ENCODE results near the gene FUT3. TPM values are rescaled to one million over a fixed set of nuclear protein-coding genes. Genes with fewer than 3 reads are reported as not detected.
"Not testable (repeated sequence)": the region's sequence is repeated elsewhere in the genome, so short reads cannot be mapped to it uniquely, and the experiment has no call there.

The FUT3 gene
- total RNA-seq, 1 experiment from 2014 or later: 0.34 TPM

- intact Hi-C loops (cut with micrococcal nuclease; ENCODE audit: unreplicated experiment); H3K4me3 Mint-ChIP-seq (ENCODE audit: unreplicated experiment); H3K4me3 ChIP-seq (ENCODE audit: low read depth, low read length); H3K36me3 Mint-ChIP-seq (ENCODE audit: insufficient read depth, unreplicated experiment); H3K27ac Mint-ChIP-seq (ENCODE audit: unreplicated experiment); POLR2A ChIA-PET; DNase-seq; H3K9me3 ChIP-seq; H3K9me3 Mint-ChIP-seq (ENCODE audit: unreplicated experiment); BruUV-seq (replicated peaks); H3K36me3 ChIP-seq (ENCODE audit: control insufficient read depth, insufficient read depth, low read length); CTCF ChIA-PET; H3K27me3 Mint-ChIP-seq (ENCODE audit: insufficient read depth, unreplicated experiment); H3K4me1 Mint-ChIP-seq (ENCODE audit: low read depth, unreplicated experiment); H3K27me3 ChIP-seq (replicated peaks; ENCODE audit: control insufficient read depth, insufficient read depth, low read length): not testable (repeated sequence)
- peaks cover 30% of the 10 kb centered on the region for H3K4me1 ChIP-seq
These were observed 32.1 kb upstream of the FUT3 start for GRCh38 chr19:5883157-5883873.

GRCh38 chr19:5882421-5882968, 31.2 kb upstream of the FUT3 start:
- H3K27ac Mint-ChIP-seq (ENCODE audit: unreplicated experiment): no peak overlapping the region
- TF ChIP-seq CTCF (IDR thresholded peaks at IDR 0.05; ENCODE audit: insufficient read depth in 1 of 2, low read depth in 1 of 2, low read length in 1 of 2, severe bottlenecking in 1 of 2, unreplicated experiment in 1 of 2): no peak
- BruUV-seq (replicated peaks): no TSS peak
- H3K4me3 ChIP-seq (ENCODE audit: low read depth, low read length): no peak overlapping the region
- H3K36me3 ChIP-seq (ENCODE audit: control insufficient read depth, insufficient read depth, low read length): no peaks in the 10 kb centered on the region
- ChIA-PET POLR2A (no interaction called here), CTCF (no interaction called here)
- no peak for DNase-seq
- H3K27me3 Mint-ChIP-seq (ENCODE audit: insufficient read depth, unreplicated experiment): no peaks in the 10 kb centered on the region
- no peaks in the 10 kb centered on the region for H3K9me3 ChIP-seq
- intact Hi-C loops (cut with micrococcal nuclease; ENCODE audit: unreplicated experiment): no loop called here
- H3K4me3 Mint-ChIP-seq (ENCODE audit: unreplicated experiment): no peak overlapping the region
- no peaks in the 10 kb centered on the region for H3K27me3 ChIP-seq (replicated peaks; ENCODE audit: control insufficient read depth, insufficient read depth, low read length)
- H3K4me1 ChIP-seq: peaks cover 32% of the 10 kb centered on the region
- H3K36me3 Mint-ChIP-seq (ENCODE audit: insufficient read depth, unreplicated experiment): no peaks in the 10 kb centered on the region
- H3K9me3 Mint-ChIP-seq (ENCODE audit: unreplicated experiment): no peaks in the 10 kb centered on the region
- no peaks in the 10 kb centered on the region for H3K4me1 Mint-ChIP-seq (ENCODE audit: low read depth, unreplicated experiment)

- intact Hi-C loops (cut with micrococcal nuclease; ENCODE audit: unreplicated experiment): no loop called here
- Mint-ChIP-seq H3K36me3 (ENCODE audit: insufficient read depth, unreplicated experiment) (no peaks in the 10 kb centered on the region), H3K27ac (ENCODE audit: unreplicated experiment) (no peak overlapping the region), H3K27me3 (ENCODE audit: insufficient read depth, unreplicated experiment) (no peaks in the 10 kb centered on the region), H3K4me3 (ENCODE audit: unreplicated experiment) (no peak overlapping the region), H3K9me3 (ENCODE audit: unreplicated experiment) (no peaks in the 10 kb centered on the region), H3K4me1 (ENCODE audit: low read depth, unreplicated experiment) (no peaks in the 10 kb centered on the region)
- no peak for TF ChIP-seq CTCF (IDR thresholded peaks at IDR 0.05; ENCODE audit: insufficient read depth in 1 of 2, low read depth in 1 of 2, low read length in 1 of 2, severe bottlenecking in 1 of 2, unreplicated experiment in 1 of 2)
- no TSS peak for BruUV-seq (replicated peaks)
- ChIA-PET CTCF (no interaction called here), POLR2A (interaction anchor here (0.6 kb wide), 1 partner anchor 18 kb away, joined by 4 read pairs; no protein-coding TSS in a partner anchor)
- H3K4me1 ChIP-seq: peaks cover 32% of the 10 kb centered on the region
- no peaks in the 10 kb centered on the region for H3K36me3 ChIP-seq (ENCODE audit: control insufficient read depth, insufficient read depth, low read length)
- no peak overlapping the region for H3K4me3 ChIP-seq (ENCODE audit: low read depth, low read length)
- no peak for DNase-seq
- H3K9me3 ChIP-seq: no peaks in the 10 kb centered on the region
- no peaks in the 10 kb centered on the region for H3K27me3 ChIP-seq (replicated peaks; ENCODE audit: control insufficient read depth, insufficient read depth, low read length)
These were observed 30.5 kb upstream of the FUT3 start for GRCh38 chr19:5881543-5882299.

Measured in Caco-2 (cell line).